K562 (cell line): Measurements from ENCODE around the gene MGAT4D. TPM values are rescaled to one million over a fixed set of nuclear protein-coding genes. Genes with fewer than 3 reads are reported as not detected.

ENCODE experiments used
- BRD4 ChIP-seq: fragments of 200-600 bp; sonication (generic); IDR thresholded peaks from 2 replicates; pipeline ENCODE4 v1.6.1; 2017; ENCODE audit warnings: inconsistent platforms
- CEBPG ChIP-seq, 3 experiments: fragments of 200-800 bp in 1 of 3; sonication (Bioruptor generic) in 1 of 3; sonication (generic) in 1 of 3; formaldehyde crosslinking in 1 of 3; IDR thresholded peaks in 2 of 3; conservative IDR thresholded peaks in 1 of 3; 2 replicates each; pipeline versions ENCODE4 v1.6.1 to v1.8.0; 2016 to 2022; ENCODE audit warnings: missing compliant biosample characterization in 2 of 3, missing genetic modification characterization in 2 of 3, mild to moderate bottlenecking in 1 of 3, missing genetic modification reagents in 1 of 3
- CXXC5 ChIP-seq: fragments of 250-450 bp; sonication (Bioruptor Pico); IDR thresholded peaks from 2 replicates; pipeline ENCODE4 v1.8.0; 2022; ENCODE audit warnings: inconsistent platforms, mild to moderate bottlenecking, moderate library complexity
- GABPA ChIP-seq: fragments of 200-800 bp; sonication (Bioruptor generic); conservative IDR thresholded peaks from 2 replicates; pipeline ENCODE4 v1.6.1; 2016; ENCODE audit warnings: low read depth, missing genetic modification characterization, missing compliant biosample characterization
- GTF2F1 ChIP-seq: IDR thresholded peaks from 2 replicates; pipeline ENCODE4 v1.6.1; 2011; ENCODE audit warnings: low read depth, low read length, improper control_type of control experiment
- LARP7 ChIP-seq: fragments of 450-650 bp; IDR thresholded peaks from 2 replicates; pipeline ENCODE4 v1.6.1; 2016
- LEF1 ChIP-seq: fragments of 450-650 bp; IDR thresholded peaks from 2 replicates; pipeline ENCODE4 v1.6.1; 2016; ENCODE audit warnings: mild to moderate bottlenecking
- MTA1 ChIP-seq: fragments of 450-650 bp; IDR thresholded peaks from 2 replicates; pipeline ENCODE4 v1.6.1; 2017; ENCODE audit warnings: borderline replicate concordance
- MTF1 ChIP-seq: fragments of 250-450 bp; sonication (Bioruptor Pico); IDR thresholded peaks from 2 replicates; pipeline ENCODE4 v1.9.0; 2021; ENCODE audit warnings: moderate library complexity, mild to moderate bottlenecking, inconsistent platforms, borderline replicate concordance
- PHB ChIP-seq: fragments of 250-450 bp; sonication (Bioruptor Pico); IDR thresholded peaks from 2 replicates; pipeline ENCODE4 v1.5.0; 2021
- SREBF2 ChIP-seq: sonication (generic); formaldehyde crosslinking; IDR thresholded peaks from 2 replicates; pipeline ENCODE4 v1.4.0; 2020; ENCODE audit warnings: mild to moderate bottlenecking, missing genetic modification reagents
- U2AF2 ChIP-seq: fragments of 200-400 bp; formaldehyde crosslinking; optimal IDR thresholded peaks from 2 replicates; pipeline ENCODE3; 2017; ENCODE audit warnings: low read depth, mild to moderate bottlenecking, low read length
- ZNF436 ChIP-seq: fragments of 250-450, 450-650 bp; sonication (Bioruptor Pico); formaldehyde crosslinking; IDR thresholded peaks from 2 replicates; pipeline ENCODE4 v1.7.0; 2020; ENCODE audit warnings: mild to moderate bottlenecking
- polyA plus RNA-seq, 8 experiments: library from polyadenylated mRNA; depleted of rRNA in 4 of 8; stranded (reverse) in 5 of 8; unstranded in 3 of 8; fragments of >200 nt; fragmentation: Nextera tagmentation in 2 of 8; fragmentation: Illumina TruSeq in 1 of 8; extraction: Ambion mirVana in 2 of 8; extraction: Trizol in 1 of 8; gene quantifications; 2 replicates each; pipeline versions ENCODE4 v1.2.1 to v1.2.3, GENCODE V29; 2011 to 2014; ENCODE audit warnings: inconsistent platforms in 1 of 8, missing spikeins in 1 of 8
- total RNA-seq, 7 experiments: library from RNA; depleted of rRNA in 6 of 7; stranded (reverse); fragments of >200 nt in 6 of 7; fragmentation: Illumina TruSeq in 2 of 7; extraction: Trizol in 2 of 7; gene quantifications; 2 replicates each; pipeline versions ENCODE4 v1.2.1 to v1.2.3, GENCODE V29; 2011 to 2021; ENCODE audit warnings: low replicate concordance in 1 of 7
- TF ChIP-seq, protein P1 (sequence below): fragments of 450-650 bp; IDR thresholded peaks from 2 replicates; pipeline ENCODE4 v1.6.1; 2018; ENCODE audit warnings: mild to moderate bottlenecking, low read depth; ENCODE audit not compliant: partially characterized antibody
- TF ChIP-seq, protein P2 (sequence below): fragments of 250-450 bp; sonication (Bioruptor Pico); IDR thresholded peaks from 2 replicates; pipeline ENCODE4 v1.5.0; 2021
- TF ChIP-seq, protein P3 (sequence below), 2 experiments: fragments of 450-650 bp; IDR thresholded peaks; 2 replicates each; pipeline ENCODE4 v1.6.1; 2016; ENCODE audit warnings: mild to moderate bottlenecking in 2 of 2, borderline replicate concordance in 1 of 2, low read depth in 1 of 2, moderate library complexity in 1 of 2
- TF ChIP-seq, protein P4 (sequence below): fragments of 250-450 bp; sonication (Bioruptor Pico); IDR thresholded peaks from 2 replicates; pipeline ENCODE4 v1.9.0; 2021; ENCODE audit warnings: mild to moderate bottlenecking

MGAT4D gene
- total and polyA plus RNA-seq, 9 of the 15 experiments (the other 6 are each of a cell fraction or from before 2014, with no cell fraction given) = not detected

DNA sequence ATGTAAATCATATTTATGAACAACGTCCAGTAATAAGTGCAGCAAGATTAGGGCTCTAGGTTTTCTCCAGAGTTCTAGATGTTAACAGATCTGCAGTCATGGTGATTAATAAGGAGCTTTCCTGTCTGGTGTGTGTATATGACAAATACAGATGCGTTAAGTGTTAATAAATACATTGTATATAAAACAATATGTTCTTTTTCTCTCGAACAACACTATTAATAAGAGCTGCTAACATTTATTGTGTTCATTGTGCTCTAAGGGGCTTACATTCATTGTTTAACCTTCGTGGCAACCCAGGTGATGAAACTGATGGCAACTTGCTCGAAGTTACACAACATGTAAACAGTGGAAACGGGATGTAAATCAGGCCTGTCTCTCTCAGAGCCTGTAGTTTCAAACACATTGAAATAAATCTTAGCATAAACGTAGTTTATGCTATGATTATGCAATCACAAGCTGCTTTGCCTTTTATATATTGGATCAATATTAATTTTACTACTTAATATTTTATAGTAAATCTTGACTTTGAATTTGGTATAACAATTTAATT is 70.1 kb downstream of the MGAT4D start (continued):
- TF ChIP-seq CXXC5 (CRISPR knock-in tag) (0 out of 2 replicates have a peak, but pooled peaks have one; percentile 39), CEBPG (CRISPR knock-in tag; IDR thresholded peaks at IDR 0.05) (peak; percentile 74), CEBPG (tag; conservative IDR thresholded peaks at IDR 0.05 in 1 of 2, IDR thresholded peaks at IDR 0.05 in 1 of 2) (peak; percentile 98 to 99), BRD4 (no peak), LARP7 (no peak), MTA1 (no peak), SREBF2 (CRISPR knock-in tag) (no peak), PHB (CRISPR knock-in tag) (no peak), ZNF436 (CRISPR knock-in tag) (no peak), U2AF2 (no peak), MTF1 (CRISPR knock-in tag) (no peak), GTF2F1 (no peak), LEF1 (peak; percentile 68; the same call in 1 of the 2 replicates), GABPA (tag) (peak; percentile 21; the same call in 1 of the 2 replicates)
- TF ChIP-seq, protein P1, sequence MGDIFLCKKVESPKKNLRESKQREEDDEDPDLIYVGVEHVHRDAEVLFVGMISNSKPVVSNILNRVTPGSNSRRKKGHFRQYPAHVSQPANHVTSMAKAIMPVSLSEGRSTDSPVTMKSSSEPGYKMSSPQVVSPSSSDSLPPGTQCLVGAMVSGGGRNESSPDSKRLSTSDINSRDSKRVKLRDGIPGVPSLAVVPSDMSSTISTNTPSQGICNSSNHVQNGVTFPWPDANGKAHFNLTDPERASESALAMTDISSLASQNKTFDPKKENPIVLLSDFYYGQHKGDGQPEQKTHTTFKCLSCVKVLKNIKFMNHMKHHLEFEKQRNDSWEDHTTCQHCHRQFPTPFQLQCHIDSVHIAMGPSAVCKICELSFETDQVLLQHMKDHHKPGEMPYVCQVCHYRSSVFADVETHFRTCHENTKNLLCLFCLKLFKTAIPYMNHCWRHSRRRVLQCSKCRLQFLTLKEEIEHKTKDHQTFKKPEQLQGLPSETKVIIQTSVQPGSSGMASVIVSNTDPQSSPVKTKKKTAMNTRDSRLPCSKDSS = no peak
- TF ChIP-seq, protein P2, sequence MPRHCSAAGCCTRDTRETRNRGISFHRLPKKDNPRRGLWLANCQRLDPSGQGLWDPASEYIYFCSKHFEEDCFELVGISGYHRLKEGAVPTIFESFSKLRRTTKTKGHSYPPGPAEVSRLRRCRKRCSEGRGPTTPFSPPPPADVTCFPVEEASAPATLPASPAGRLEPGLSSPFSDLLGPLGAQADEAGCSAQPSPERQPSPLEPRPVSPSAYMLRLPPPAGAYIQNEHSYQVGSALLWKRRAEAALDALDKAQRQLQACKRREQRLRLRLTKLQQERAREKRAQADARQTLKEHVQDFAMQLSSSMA (CRISPR knock-in tag) = no peak; the same call in 1 of the 2 replicates
- TF ChIP-seq, protein P3, sequence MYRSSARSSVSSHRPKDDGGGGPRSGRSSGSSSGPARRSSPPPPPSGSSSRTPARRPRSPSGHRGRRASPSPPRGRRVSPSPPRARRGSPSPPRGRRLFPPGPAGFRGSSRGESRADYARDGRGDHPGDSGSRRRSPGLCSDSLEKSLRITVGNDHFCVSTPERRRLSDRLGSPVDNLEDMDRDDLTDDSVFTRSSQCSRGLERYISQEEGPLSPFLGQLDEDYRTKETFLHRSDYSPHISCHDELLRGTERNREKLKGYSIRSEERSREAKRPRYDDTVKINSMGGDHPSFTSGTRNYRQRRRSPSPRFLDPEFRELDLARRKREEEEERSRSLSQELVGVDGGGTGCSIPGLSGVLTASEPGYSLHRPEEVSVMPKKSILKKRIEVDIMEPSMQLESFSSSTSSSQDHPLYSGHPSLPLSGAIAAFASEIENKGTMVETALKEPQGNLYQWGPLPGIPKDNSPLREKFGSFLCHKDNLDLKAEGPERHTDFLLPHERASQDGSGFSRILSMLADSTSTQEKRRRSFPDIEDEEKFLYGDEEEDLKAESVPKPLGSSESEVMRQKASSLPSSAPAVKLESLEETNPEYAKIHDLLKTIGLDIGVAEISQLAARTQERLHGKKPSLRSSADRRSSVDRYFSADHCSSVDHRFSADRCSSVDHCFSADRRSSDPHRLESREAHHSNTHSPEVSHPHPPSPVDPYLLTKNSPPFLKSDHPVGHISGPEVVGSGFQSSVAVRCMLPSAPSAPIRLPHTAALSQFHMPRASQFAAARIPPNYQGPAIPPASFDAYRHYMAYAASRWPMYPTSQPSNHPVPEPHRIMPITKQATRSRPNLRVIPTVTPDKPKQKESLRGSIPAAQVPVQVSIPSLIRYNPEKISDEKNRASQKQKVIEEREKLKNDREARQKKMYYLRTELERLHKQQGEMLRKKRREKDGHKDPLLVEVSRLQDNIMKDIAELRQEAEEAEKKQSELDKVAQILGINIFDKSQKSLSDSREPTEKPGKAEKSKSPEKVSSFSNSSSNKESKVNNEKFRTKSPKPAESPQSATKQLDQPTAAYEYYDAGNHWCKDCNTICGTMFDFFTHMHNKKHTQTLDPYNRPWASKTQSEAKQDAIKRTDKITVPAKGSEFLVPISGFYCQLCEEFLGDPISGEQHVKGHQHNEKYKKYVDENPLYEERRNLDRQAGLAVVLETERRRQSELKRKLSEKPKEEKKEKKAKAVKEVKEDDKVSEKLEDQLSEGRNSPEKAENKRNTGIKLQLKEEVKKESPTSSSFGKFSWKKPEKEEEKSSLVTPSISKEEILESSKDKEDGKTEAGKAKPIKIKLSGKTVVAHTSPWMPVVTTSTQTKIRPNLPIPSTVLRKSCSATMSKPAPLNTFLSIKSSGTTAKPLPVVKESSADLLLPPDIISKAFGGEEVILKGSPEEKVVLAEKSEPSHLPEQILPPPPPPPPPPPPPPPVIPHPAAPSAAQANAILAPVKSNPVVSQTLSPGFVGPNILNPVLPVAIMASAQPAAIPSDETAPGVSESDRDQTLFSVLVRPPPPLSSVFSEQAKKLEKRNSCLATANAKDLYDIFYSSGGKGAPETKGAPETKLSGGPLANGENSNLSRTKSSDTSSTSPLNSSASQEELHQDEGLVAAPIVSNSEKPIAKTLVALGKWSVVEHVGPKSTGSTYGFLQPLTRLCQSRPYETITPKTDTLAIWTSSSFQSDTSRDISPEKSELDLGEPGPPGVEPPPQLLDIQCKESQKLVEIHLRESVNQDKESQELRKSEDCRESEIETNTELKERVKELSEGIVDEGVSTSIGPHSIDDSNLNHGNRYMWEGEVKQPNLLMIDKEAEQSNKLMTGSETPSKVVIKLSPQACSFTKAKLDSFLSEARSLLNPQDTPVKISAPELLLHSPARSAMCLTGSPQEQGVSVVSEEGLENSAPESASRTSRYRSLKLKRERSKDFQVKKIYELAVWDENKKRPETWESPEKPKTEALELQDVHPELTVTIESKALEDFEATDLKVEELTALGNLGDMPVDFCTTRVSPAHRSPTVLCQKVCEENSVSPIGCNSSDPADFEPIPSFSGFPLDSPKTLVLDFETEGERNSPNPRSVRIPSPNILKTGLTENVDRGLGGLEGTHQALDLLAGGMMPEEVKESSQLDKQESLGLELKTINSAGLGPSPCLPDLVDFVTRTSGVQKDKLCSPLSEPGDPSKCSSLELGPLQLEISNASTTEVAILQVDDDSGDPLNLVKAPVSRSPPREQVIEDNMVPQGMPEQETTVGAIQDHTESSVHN (IDR thresholded peaks at IDR 0.05; ENCODE audit: borderline replicate concordance in 1 of 2, low read depth in 1 of 2) = peak; percentile 27 to 56; a peak in 2 of 4 replicates
- TF ChIP-seq, protein P4, sequence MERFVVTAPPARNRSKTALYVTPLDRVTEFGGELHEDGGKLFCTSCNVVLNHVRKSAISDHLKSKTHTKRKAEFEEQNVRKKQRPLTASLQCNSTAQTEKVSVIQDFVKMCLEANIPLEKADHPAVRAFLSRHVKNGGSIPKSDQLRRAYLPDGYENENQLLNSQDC (CRISPR knock-in tag) = no peak
